ENCODE measurements around the gene PLXNA2. TPM values are rescaled to one million over a fixed set of nuclear protein-coding genes. Genes with fewer than 3 reads are reported as not detected.

PLXNA2 gene
- total RNA-seq, 1 experiment from 2014 or later, result 69.7 TPM

GRCh38 chr1:208142590-208143382 lies 101.4 kb downstream of the PLXNA2 start:
- peaks cover 20% of the 10 kb centered on the region for H3K36me3 Mint-ChIP-seq (ENCODE audit: insufficient read depth, unreplicated experiment)
- no peaks in the 10 kb centered on the region for H3K9me3 Mint-ChIP-seq (ENCODE audit: unreplicated experiment)
- CTCF ChIA-PET, result interaction anchor here (0.6 to 18.7 kb wide), 8 partner anchors 7 to 1337 kb away, joined by 3 to 297 read pairs (median 4); partner anchors contain the start of gene PLXNA2
- TF ChIP-seq CTCF (IDR thresholded peaks at IDR 0.05; ENCODE audit: unreplicated experiment), result no peak
- no TSS peak for BruUV-seq (replicated peaks)
- H3K27ac Mint-ChIP-seq (ENCODE audit: low read depth, unreplicated experiment), result no peak overlapping the region
- H3K4me1 Mint-ChIP-seq (ENCODE audit: insufficient read depth, unreplicated experiment), result no peaks in the 10 kb centered on the region
- H3K4me3 Mint-ChIP-seq (ENCODE audit: unreplicated experiment), result no peak overlapping the region
- DNase-seq (ENCODE audit: unreplicated experiment), result no peak
- POLR2A ChIA-PET, result interaction anchor here (0.6 to 1.9 kb wide), 7 partner anchors 10 to 101 kb away, joined by 3 to 7 read pairs (median 5); no protein-coding TSS in a partner anchor
- intact Hi-C loops (cut with micrococcal nuclease), result no loop called here
- H3K27me3 Mint-ChIP-seq (ENCODE audit: insufficient read depth, unreplicated experiment), result no peaks in the 10 kb centered on the region

- peaks cover 20% of the 10 kb centered on the region for H3K36me3 Mint-ChIP-seq (ENCODE audit: insufficient read depth, unreplicated experiment)
- no TSS peak for BruUV-seq (replicated peaks)
- H3K4me3 Mint-ChIP-seq (ENCODE audit: unreplicated experiment), result no peak overlapping the region
- H3K9me3 Mint-ChIP-seq (ENCODE audit: unreplicated experiment), result no peaks in the 10 kb centered on the region
- intact Hi-C loops (cut with micrococcal nuclease), result no loop called here
- H3K4me1 Mint-ChIP-seq (ENCODE audit: insufficient read depth, unreplicated experiment), result peaks cover 6% of the 10 kb centered on the region
- no peak for TF ChIP-seq CTCF (IDR thresholded peaks at IDR 0.05; ENCODE audit: unreplicated experiment)
- no peak for DNase-seq (ENCODE audit: unreplicated experiment)
- CTCF ChIA-PET, result interaction anchor here (0.6 to 18.7 kb wide), 7 partner anchors 11 to 98 kb away, joined by 3 to 297 read pairs (median 4); partner anchors contain the start of gene PLXNA2
- H3K27ac Mint-ChIP-seq (ENCODE audit: low read depth, unreplicated experiment), result no peak overlapping the region
- POLR2A ChIA-PET, result interaction anchor here (0.7 to 2.5 kb wide), 6 partner anchors 9 to 103 kb away, joined by 3 to 12 read pairs (median 4); partner anchors contain the start of gene PLXNA2
- H3K27me3 Mint-ChIP-seq (ENCODE audit: insufficient read depth, unreplicated experiment), result no peaks in the 10 kb centered on the region
Measured at GRCh38 chr1:208141610-208142192, 102.5 kb downstream of the PLXNA2 start.

GRCh38 chr1:208139434-208140045 lies 104.6 kb downstream of the PLXNA2 start:
- no peak for TF ChIP-seq CTCF (IDR thresholded peaks at IDR 0.05; ENCODE audit: unreplicated experiment)
- BruUV-seq (replicated peaks), result no TSS peak
- Mint-ChIP-seq H3K9me3 (ENCODE audit: unreplicated experiment) (no peaks in the 10 kb centered on the region), H3K36me3 (ENCODE audit: insufficient read depth, unreplicated experiment) (peaks cover 20% of the 10 kb centered on the region), H3K27me3 (ENCODE audit: insufficient read depth, unreplicated experiment) (no peaks in the 10 kb centered on the region), H3K4me1 (ENCODE audit: insufficient read depth, unreplicated experiment) (peaks cover 19% of the 10 kb centered on the region), H3K4me3 (ENCODE audit: unreplicated experiment) (no peak overlapping the region), H3K27ac (ENCODE audit: low read depth, unreplicated experiment) (no peak overlapping the region)
- CTCF ChIA-PET, result interaction anchor here (0.6 to 18.7 kb wide), 10 partner anchors 8 to 1509 kb away, joined by 3 to 297 read pairs (median 3); partner anchors contain the start of gene PLXNA2
- no peak for DNase-seq (ENCODE audit: unreplicated experiment)
- intact Hi-C loops (cut with micrococcal nuclease), result no loop called here
- POLR2A ChIA-PET, result interaction anchor here (0.7 to 2.5 kb wide), 11 partner anchors 9 to 105 kb away, joined by 3 to 12 read pairs (median 3); partner anchors contain the start of gene PLXNA2

- H3K4me1 Mint-ChIP-seq (ENCODE audit: insufficient read depth, unreplicated experiment), result peaks cover 25% of the 10 kb centered on the region
- ChIA-PET POLR2A (no interaction called here), CTCF (interaction anchor here (0.6 to 18.7 kb wide), 4 partner anchors 11 to 180 kb away, joined by 3 to 297 read pairs (median 68); partner anchors contain the start of gene PLXNA2)
- peaks cover 16% of the 10 kb centered on the region for H3K36me3 Mint-ChIP-seq (ENCODE audit: insufficient read depth, unreplicated experiment)
- no TSS peak for BruUV-seq (replicated peaks)
- no peak overlapping the region for H3K4me3 Mint-ChIP-seq (ENCODE audit: unreplicated experiment)
- H3K9me3 Mint-ChIP-seq (ENCODE audit: unreplicated experiment), result no peaks in the 10 kb centered on the region
- peak; percentile 39 for DNase-seq (ENCODE audit: unreplicated experiment)
- no peaks in the 10 kb centered on the region for H3K27me3 Mint-ChIP-seq (ENCODE audit: insufficient read depth, unreplicated experiment)
- no peak overlapping the region for H3K27ac Mint-ChIP-seq (ENCODE audit: low read depth, unreplicated experiment)
- no peak for TF ChIP-seq CTCF (IDR thresholded peaks at IDR 0.05; ENCODE audit: unreplicated experiment)
- intact Hi-C loops (cut with micrococcal nuclease), result no loop called here
Measured at GRCh38 chr1:208137193-208137592, 107.0 kb downstream of the PLXNA2 start.
